ENCODE data around the gene TTLL3. TPM values are rescaled to one million over a fixed set of nuclear protein-coding genes. Genes with fewer than 3 reads are reported as not detected.

TTLL3 gene
- total and polyA plus RNA-seq, 11 donors: 4.7 to 30.3 (median 11.8) TPM

GRCh38 chr3:9776896-9777693 lies 33.0 kb upstream of the TTLL3 start:
- no peak for TF ChIP-seq CTCF (IDR thresholded peaks at IDR 0.05)
- TF ChIP-seq POLR2A (IDR thresholded peaks at IDR 0.05): no peak
- WGBS, 4 donors: 70 to 87% (median 85%) methylated on average over 5 of the region's 5 CpGs
- Histone ChIP-seq H3K4me1 (peaks cover 0 to 55% (median 0%) of the 10 kb centered on the region in 12 donors), H3K27me3 (no peaks in the 10 kb centered on the region), H3K27ac (no peak overlapping the region), H3K4me3 (no peak overlapping the region), H3K9me3 (no peaks in the 10 kb centered on the region), H3K36me3 (peaks cover 0 to 27% (median 23%) of the 10 kb centered on the region in 9 donors)
- no peak for DNase-seq
- intact Hi-C loops (cut with DNase I): no loop called here
- no peak for ATAC-seq

- TF ChIP-seq POLR2A (IDR thresholded peaks at IDR 0.05): no peak
- TF ChIP-seq CTCF (IDR thresholded peaks at IDR 0.05): no peak
- Histone ChIP-seq H3K9me3 (no peaks in the 10 kb centered on the region), H3K4me1 (peaks cover 0 to 61% (median 0%) of the 10 kb centered on the region in 12 donors), H3K36me3 (peaks cover 0 to 33% (median 29%) of the 10 kb centered on the region in 9 donors), H3K27ac (no peak overlapping the region), H3K4me3 (no peak overlapping the region), H3K27me3 (no peaks in the 10 kb centered on the region)
- intact Hi-C loops (cut with DNase I): no loop called here
- WGBS, 4 donors: 85 to 95% (median 91%) methylated on average over 1 of the region's 1 CpG
- ATAC-seq (no peak), DNase-seq (no peak)
Observed at GRCh38 chr3:9777694-9778021, 32.4 kb upstream of the TTLL3 start.

DNA sequence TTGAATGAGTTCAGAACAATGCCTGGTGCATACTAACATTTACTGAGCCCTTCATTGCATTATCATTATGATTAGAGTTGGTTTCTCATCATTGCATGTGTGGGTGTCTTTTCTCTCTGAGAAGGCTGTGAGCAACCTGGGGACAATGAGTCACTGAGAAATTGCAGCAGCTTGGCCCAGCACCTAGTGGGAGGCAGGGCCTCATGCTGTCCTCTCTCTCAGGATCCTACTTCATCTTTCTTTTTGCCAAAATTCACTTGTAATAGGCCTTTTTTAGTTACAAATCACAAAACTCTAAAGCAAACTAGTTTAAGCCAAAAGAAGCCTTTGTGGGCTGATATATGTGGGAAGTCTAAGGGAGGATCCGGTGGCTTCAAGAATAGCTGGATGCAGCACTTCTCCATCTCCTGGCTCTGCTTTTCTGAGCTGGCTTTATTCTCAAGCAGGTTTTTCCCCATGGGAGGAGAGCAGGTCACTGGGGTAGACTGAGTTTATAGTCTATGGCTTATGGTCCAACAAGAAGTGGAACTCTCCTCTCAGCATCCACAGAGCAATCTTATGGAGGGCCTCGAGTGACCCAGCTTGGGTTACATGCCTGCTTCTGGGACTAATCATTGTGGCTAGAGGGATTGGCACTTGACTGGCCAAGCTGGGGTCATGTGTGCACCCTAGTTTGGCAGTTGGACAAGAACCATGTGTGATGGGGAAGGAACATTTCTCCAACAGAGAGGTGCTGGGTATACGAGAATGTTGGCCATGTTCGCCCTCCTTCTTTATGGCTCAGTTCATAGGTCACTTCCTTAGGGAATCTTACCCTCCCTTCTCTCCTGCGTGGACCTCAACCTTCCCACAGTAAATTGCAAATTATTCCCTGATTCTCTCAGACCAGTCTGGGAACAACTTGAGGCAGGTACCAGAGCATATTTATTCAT lies 31.7 kb upstream of the TTLL3 start:
- Histone ChIP-seq H3K4me1 (peaks cover 0 to 61% (median 0%) of the 10 kb centered on the region in 12 donors), H3K9me3 (no peaks in the 10 kb centered on the region), H3K27ac (peak overlapping the region in 1 of 12 donors; percentile 87), H3K36me3 (peaks cover 0 to 41% (median 36%) of the 10 kb centered on the region in 9 donors), H3K27me3 (no peaks in the 10 kb centered on the region), H3K4me3 (no peak overlapping the region)
- TF ChIP-seq CTCF (IDR thresholded peaks at IDR 0.05): no peak
- TF ChIP-seq POLR2A (IDR thresholded peaks at IDR 0.05): no peak
- 72 to 86% (median 77%) methylated on average over 5 of the region's 5 CpGs for WGBS, 4 donors
- intact Hi-C loops (cut with DNase I): no loop called here
- no peak for DNase-seq
- peak in 1 of 4 donors; percentile 59 for ATAC-seq

DNA sequence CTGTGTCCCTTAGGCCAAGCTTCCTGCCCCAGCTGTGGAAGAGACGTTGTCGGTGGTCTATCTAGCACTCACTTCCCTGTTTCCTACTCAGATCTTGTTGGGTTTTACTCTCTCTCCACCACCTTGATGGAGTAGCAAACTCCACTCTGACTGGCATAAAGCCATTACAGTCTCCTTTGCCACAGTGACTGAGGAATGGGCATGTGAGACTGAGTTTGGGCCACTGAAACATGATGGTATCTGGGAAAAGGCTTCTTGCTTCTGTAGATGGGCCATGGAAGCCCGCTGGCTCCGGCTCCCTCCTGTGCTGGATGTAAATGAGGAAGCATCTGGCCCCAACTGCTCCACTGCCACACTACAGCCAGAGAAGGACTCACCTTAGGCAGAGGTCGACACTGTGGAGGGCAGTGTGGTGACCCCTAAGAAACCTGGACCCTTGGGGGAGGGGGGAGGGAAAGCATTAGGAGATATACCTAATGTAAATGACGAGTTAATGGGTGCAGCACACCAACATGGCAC lies 30.9 kb upstream of the TTLL3 start:
- DNase-seq (no peak), ATAC-seq (peak in 1 of 4 donors; percentile 25)
- Histone ChIP-seq H3K36me3 (peaks cover 0 to 48% (median 43%) of the 10 kb centered on the region in 9 donors), H3K27me3 (no peaks in the 10 kb centered on the region), H3K27ac (peak overlapping the region in 1 of 12 donors; percentile 87), H3K9me3 (no peaks in the 10 kb centered on the region), H3K4me1 (peaks cover 0 to 61% (median 0%) of the 10 kb centered on the region in 12 donors), H3K4me3 (no peak overlapping the region)
- WGBS, 4 donors: 79 to 92% (median 83%) methylated on average over 4 to 6 of the region's 6 CpGs
- intact Hi-C loops (cut with DNase I): no loop called here
- TF ChIP-seq POLR2A (IDR thresholded peaks at IDR 0.05) (no peak), CTCF (IDR thresholded peaks at IDR 0.05) (no peak)
